Stimulated activated CD8-positive, alpha-beta memory T cell treated with anti-CD3 and anti-CD28 coated beads, Interleukin-12 subunit alpha, Interleukin-12 subunit beta, amount 100 ng/mL, for 4 hours (primary cell): ENCODE measurements around the gene RPS6KB1.
"Not testable (repeated sequence)": the region's sequence is repeated elsewhere in the genome, so short reads cannot be mapped to it uniquely, and the experiment has no call there.

ENCODE experiments used
- DNase-seq: peaks from one replicate; pipeline ENCODE4 v3.0.0-alpha.2; 2020; ENCODE audit warnings: low read depth

Gene RPS6KB1

DNA sequence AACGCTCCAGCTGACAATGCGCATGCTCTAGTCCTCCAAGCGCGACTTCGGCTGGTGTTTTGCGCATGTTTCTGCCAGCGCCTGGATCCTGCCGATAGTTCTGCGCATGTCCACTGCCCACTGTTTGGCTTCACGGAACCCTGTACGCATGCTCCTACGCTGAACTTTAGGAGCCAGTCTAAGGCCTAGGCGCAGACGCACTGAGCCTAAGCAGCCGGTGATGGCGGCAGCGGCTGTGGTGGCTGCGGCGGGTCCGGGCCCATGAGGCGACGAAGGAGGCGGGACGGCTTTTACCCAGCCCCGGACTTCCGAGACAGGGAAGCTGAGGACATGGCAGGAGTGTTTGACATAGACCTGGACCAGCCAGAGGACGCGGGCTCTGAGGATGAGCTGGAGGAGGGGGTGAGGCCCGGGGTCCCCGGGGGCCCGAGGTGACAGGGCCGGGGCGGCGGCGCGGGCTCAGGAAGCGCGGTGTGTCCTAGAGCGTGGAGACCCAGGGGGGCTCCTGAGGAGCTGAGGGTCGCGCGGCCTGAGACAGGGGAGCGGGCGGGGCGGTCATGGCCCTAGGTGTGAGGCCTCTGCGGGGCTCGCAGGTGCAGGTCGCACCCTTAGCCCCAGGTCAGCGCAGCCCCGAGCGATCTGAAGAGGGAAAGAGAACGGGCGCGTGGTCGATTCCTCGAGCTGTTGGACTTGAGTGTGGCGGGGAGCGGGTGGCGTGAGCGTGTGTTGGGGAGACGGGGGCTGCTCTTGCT is at the start of gene RPS6KB1, which contains the start of gene TUBD1:
RPS6KB1 (plus strand) TSS at position 198 of the 752 bp plus-strand sequence; CDS start at position 262, 64 bp downstream.
TUBD1 (minus strand) TSS at position 20 of the 752 bp plus-strand sequence. CDS start 1,941 bp downstream, outside the sequence.
- peak; percentile 96 for DNase-seq

DNA sequence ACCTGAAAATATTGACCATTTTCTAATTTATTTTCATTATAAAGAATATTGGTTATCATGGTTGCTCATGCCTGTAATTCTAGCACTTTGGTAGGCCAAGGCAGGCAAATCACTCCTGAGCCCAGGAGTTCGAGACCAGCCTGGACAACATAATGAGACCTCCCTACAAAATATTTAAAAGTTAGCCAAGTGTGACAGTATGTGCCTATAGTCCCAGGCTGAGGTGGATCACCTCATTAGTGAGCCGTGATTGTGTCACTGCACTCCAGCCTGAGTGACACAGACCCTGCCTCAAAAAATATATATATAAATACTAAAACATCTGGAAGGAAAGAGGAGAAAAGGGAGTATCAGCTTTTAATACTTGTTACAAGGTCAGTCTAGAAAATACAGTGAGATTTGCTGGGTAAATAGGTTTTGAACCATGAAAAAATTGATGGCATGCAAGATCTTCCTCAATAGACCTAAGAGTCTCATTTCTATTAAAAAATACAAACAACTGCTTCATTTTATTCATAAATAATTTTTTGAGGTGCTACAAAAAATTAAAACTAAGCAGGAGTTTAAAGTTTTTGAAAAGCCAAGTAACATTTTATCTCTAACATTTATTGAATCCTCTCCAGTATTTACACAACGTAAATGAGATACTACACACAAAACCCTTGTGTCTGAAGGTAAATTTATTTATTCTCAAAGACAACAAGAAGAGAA is 47.9 kb upstream of the RPS6KB1 start:
- DNase-seq, result no peak

DNA sequence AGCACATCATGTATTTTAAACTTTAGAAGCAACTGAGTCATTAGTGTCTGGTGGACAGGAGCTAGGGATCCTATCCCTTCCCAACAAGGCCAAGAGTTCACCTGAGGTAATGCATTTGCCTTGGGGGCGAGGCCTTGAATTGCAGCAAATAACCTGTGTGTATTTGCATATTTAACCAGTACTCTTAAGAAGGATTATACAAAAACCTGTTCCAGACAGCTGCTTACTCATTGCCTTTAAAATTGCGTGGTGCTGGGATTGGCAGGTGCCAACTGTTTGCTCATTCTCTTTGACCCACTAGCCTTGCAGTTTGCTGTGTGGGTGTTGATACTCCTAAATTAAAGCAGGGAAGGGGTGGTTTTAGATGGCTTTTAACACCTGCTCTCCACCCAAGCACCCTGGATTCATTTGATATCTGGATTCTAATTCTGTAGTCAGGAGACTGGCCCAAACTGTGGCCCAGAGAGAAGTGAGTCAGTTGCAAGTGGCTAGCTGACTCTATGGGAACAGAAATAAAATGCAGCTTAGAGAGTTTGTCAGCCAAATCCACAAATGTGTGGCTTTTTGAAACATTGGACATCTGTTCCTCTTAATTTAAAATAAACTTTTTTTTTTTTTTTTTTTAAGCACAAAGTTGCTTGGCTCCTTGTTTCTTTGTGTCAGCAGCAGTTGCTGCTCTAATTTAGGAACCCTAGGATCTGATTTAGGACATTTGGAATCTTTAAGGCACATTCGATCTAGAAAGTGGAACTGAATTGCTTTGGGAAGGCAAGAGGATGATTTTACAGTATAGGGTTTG is 47.1 kb upstream of the RPS6KB1 start:
- DNase-seq, result no peak

DNA sequence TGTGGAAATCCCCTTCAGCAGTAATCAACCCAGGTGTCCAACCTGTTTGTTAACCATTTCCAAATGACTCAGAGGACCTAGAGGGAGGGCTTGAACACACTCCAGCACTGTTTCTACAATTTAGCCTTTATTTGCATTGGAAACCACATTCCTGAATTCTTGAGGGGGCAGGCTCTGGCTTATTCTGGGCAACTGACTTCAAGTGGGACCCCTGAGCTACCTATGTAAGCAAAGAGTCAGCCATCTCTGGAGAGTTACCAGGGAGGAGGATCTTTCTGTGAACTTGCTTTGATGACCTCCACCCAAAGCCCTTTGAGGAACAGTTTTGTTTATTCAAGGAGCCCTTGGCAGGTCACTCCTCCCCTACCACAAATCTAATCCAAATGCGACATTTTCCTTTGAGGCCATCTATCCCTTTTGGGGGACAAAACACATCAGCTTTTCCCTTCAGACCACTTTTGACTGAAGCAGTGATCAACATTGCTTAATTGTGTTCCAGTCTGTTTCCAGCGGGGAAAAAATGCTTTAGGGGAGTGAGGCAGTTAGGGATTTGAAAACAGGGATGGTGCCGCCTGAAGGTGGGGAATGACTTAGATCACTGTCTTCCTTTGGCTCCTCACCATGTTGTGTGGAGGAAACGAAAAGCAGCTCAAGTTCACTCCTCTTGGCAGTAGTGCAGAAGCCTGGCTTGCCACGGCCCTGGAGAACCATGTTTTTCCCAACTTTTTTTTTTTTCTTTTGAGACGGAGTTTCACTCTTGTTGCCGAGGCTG is 46.3 kb upstream of the RPS6KB1 start:
- DNase-seq, result no peak

DNA sequence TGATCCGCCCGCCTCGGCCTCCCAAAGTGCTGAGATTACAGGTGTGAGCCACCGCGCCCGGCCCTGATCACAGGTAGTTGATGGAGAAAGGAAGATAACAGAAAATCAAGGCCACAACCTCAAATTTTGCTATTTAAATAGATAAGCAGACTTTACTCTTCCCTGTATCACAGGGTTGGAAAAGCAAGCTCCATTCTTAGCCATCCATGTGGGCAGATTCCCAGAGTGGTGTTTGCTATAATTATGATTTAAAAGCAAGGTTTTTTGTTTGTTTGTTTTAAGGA is 44.6 kb upstream of the RPS6KB1 start:
- no peak for DNase-seq

DNA sequence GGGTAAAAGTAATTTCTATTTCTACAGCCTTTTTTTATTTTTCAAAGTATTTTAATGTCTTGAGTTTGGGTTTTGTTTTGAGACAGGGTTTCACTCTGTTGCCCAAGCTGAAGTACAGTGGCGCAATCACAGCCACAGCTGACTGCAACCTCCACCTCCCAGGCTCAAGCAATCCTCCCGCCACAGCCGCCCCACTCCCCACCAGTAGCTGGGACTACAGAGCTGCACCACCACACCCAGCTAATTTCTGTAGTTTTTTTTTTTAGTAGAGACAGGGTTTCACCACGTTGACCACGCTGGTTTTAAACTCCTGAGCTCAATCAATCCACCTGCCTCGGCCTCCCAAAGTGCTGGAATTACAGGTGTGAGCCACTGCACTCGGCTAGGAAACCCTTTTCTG is 44.1 kb upstream of the RPS6KB1 start:
- no peak for DNase-seq

DNA sequence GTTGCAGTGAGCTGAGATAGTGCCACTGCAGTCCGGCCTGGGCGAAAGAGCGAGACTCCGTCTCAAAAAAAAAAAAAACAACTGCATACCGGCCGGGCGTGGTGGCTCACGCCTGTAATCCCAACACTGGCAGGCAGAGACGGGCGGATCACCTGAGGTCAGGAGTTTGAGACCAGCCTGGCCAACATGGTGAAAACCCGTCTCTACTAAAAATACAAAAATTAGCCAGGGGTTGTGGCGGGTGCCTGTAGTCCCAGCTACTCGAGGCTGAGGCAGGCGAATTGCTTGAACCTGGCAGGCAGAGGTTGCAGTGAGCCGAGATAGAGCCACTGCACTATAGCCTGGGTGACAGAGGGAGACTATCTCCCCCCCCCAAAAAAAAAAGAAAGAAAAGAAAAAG is 42.6 kb upstream of the RPS6KB1 start:
- not testable (repeated sequence) for DNase-seq

DNA sequence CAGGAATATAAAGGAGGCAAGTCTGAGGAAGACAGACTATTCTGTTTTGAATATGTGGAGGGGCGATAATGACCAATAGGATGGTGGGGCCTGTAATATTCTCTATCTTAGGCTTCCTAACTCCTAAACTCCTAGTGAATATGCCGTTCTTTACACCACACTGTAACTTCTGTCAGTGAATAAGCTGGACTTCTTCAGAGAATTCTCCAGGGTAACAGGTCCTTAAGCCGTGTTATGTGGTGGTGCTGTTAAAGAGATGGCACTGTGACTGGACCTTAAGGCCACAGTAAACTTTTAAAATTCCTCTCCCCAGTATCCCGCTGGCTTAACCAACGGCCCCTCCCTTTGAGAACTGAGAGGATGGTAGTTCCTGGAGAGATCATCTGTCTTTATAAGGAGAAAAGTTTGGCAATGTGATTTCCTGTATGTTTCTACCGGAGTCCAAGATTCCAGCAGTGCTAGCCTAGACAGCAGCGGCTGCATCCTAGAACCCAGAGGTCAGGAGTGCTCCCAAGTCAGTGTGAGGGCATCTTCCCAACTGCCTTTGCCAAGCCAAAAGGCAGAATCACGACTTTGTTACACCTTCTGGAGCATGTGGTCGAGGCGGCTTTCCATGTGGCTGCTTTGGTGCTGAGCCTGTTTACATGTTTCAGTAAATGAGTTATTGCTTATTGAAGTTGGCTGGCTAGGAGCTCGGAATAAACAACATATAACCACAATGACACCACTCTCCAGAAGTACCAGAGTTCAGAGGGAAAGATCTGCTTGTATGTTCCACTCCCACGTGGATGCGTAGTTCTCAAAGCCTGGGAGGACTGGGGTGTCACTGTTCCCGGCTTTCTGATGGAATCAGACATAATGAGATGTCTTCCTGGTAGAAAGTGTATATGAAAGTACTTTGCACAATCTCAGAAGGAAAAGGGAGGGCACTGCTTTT is 41.2 kb upstream of the RPS6KB1 start:
- no peak for DNase-seq

DNA sequence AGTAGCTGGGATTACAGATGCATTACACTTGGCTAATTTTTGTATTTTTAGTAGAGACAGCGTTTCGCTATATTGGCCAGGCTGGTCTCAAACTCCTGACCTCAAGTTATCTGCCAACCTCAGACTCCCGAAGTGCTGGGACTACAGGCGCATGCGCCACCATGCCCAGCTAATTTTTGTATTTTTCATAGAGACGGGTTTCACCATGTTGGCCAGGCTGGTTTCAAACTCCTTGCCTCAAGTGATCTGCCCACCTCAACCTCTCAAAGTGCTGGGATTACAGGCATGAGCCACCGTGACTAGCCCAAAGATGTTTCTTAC is 40.1 kb upstream of the RPS6KB1 start:
- not testable (repeated sequence) for DNase-seq

DNA sequence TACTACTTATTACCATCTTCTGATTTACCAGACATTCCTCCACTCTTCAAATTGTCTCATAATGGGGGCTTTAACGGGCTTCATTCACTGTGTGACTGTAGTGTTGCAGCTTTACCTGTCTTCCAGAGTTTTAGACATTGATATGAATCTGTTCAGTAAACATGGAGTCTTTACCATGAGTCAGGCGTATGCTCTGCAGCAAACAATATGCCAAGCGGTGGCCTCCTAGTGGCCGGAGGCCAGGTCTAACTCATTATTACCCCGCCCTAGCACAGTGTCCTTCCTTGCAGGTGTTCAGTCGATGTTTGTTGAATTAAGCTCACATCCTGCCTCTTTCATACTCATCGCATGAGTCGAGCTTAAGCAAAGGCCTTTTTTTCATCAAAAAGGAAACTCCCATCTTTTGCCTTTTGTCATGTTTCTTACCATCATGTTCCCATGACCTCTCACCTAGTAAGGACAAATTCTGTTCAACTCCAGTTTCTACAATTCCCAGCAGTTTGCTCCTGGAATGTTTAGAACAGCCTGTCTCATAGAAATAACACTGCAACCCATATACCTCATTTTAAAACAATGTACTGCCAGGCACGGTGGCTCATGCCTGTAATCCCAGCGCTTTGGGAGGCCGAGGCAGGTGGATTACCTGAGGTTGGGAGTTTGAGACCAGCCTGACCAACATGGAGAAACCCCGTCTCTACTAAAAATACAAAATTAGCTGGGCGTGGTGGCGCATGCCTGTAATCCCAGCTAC is 39.6 kb upstream of the RPS6KB1 start:
- no peak for DNase-seq

DNA sequence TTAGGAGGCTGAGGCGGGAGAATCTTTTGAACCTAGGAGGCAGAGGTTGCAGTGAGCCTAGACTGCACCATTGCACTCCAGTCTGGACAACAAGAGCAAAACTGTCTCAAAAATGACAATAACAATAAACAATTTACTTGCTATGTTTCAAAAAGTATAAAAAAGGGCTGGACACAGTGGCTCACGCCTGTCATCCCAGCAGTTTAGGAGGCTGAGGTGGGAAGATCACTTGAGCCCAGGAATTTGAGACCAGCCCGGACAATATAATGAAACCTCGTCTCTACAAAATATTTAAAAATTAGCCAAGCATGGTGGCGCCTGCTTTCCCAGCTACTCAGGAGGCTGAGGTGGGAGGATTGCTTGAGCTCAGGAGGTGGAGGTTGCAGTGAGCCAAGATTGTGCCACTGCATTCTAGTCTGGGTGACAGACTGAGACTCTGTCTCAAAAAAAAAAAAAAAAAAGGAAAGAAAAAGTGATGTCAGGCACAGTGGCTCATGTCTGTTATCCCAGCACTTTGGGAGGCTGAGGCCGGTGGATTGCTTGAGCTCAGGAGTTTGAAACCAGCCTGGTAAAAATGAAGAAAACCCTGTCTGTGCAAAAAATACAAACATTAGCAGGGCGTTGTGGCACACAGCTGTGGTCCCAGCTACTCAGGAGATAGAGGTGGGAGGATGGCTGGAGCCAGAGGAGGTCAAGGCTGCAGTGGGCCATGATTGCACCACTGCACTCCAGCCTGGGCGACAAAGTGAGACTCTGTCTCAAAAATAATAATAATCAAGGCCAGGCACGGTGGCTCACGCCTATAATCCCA is 38.8 kb upstream of the RPS6KB1 start:
- not testable (repeated sequence) for DNase-seq

DNA sequence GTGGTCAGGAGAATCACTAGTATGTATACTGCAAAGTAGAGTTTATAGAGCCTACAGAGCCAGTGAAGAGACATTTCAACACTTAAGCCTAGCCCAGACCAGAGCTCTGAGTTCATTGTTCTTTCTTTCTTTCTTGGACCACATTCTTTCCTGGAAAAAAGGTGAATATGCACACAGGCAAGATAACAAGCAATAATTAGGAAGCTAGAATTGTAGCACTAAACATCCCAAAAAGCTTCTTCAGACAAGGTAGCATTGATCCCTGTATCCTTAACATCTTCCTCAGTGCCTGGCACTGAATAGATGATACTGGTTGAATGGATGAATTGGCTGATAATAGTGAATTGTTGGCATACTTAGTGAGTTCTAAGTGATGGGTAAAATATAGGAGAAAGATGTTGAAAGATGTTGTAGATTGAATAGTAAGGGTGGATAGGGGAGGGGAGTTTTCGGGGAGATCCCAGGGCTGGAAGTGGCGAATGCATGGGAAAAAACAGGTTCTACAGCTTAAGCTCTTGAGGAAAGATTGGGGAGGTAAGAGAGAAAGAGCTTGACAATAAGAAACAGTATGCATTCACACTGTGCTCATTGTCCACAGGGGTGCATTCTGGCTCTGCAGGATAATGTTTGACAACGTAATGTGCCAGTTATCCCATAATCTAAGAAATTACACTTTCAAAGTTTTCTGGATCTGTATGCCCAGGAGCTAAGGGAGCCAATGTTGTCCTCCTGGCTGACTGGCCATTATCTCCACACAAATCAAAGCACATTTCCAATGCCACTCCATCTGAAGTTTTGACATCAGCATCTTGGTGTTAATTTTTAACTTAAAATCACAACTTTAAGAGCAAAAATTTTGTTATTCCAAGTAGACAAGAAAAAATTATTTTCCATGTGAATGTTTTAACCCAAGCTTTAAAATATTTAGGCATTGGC is 35.8 kb upstream of the RPS6KB1 start:
- DNase-seq, result no peak

DNA sequence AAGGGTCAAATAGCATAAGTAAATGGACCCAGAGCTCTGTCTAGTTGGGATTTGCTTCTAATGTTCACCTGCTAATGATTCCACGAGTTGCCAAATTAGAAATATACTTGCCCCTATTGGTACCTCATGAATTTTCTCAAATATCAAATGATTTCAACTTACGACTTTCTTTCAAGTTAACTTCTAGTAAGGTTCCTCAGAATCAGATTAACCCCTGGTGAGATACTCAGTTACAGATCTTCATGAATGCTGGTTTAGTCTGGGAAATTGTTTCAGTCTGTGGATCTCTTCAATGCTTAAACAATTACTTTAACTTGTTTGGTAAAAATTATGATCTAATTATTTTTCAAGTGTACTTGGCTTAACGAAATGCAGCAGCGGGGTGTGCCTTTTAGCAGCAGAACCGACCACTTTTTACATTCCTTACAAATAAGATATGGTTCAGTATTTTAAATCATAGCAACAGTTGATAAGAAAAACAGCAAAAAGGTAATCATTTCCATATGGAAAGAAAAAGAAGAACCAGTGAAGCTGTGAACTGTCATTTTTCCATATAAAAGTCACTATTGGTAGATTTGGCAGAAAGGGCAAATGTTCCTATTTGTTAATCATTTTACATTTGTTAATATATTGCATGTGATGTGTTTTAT is 34.6 kb upstream of the RPS6KB1 start:
- no peak for DNase-seq

DNA sequence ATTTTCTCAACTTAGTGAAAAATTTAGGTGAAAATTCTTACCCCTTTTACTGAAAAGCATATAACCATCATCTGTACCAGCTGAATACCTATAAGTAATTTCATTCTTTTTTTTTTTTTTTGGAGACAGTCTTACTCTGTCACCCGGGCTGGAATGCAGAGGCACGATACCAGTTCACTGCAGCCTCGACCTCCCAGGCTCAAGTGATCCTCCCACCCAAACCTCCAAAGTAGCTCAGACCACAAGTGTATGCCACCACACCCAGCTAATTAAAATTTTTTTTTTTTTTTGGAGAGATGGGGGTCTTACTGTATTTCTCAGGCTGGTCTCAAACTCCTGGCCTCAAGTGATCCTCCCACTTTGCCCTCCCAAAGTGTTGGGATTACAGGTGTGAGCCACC is 34.0 kb upstream of the RPS6KB1 start:
- DNase-seq, result no peak

DNA sequence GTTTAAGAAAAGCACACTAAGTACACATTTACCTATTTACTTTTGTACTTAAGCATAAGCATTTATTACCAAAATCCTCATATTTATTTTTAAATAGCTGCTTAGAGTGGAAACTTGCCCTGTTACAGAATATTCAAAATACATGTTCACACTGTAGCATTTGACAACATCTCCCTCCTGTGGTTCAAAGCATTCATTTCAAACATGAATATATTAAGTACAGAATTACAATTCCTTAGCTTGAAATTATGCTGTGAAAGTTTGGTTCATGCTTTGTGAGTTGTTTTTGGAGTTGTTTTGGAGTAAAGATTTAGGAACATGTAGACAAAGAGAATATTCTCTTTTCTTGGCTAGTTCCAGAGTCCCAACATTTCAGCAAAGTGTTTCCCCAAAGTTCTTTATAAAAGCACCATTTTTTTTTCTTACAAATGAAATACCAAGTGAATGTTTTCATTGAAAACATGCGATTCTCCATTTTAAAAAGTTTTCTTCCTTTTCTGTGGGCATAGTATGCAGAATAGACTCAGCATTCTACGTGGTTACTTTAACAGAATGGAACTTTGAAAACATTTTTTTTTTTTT is 33.4 kb upstream of the RPS6KB1 start:
- DNase-seq, result no peak

DNA sequence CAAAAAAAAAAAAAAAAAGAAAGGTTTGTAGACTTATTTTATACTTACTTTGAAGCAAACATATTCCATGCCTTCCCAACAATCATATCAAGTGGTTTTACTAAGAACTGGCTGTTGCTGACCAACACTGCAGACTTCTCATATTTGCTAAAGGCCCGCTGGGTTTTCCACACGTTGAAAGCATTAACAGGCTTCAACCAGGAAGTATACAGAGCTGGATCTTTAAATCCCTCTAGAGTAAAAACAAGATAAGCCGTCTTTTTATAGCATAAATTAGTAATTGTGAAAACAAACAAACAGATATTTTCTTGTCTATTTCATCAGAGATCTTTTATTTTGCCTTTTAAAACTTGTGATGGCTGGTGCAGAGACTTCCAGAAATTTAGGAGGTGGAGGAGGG is 29.3 kb upstream of the RPS6KB1 start:
- no peak for DNase-seq

DNA sequence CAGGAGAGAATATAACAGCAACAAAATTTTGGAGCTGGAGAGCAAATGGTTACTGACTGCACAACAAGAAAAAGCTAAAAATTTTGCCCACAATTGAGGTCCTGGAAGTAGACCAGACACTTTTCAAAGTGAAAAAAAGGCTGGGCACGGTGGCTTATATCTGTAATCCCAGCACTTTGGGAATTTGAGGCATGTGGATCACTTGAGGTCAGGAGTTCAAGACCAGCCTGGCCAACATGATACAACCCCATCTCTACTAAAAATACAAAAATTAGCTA is 23.0 kb upstream of the RPS6KB1 start:
- DNase-seq, result no peak

DNA sequence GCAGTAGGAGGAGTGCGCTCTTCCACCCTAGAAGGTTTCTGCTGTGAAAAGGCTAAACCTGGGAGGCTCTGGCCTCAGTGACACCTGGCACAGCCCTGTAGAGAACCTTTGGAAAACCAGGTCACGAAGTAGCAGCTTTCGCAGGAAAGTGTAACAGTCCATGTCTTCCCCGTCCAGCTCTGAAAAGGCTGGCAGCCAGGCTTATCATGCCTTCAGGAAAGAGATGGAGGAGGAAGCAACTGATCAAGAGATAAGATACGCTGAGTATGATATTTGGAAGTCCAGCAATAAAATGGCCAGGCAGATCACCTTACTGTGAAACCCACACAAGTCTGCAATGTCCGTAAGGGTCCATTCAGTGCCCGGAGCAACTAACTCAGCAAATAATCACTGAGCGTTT is 22.4 kb upstream of the RPS6KB1 start:
- DNase-seq, result no peak
